HCT116 (cell line): Measurements from ENCODE around the gene BTBD9.

Source experiments
- CBX3 ChIP-seq: IDR thresholded peaks from 2 replicates; pipeline ENCODE4 v1.6.1; 2012; ENCODE audit warnings: low read depth
- EZH2phosphoT487 ChIP-seq: fragments of 200-600 bp; IDR thresholded peaks from 2 replicates; pipeline ENCODE4 v1.6.1; 2018; ENCODE audit warnings: antibody characterized with exemption, borderline replicate concordance
- FOSL1 ChIP-seq: IDR thresholded peaks from 2 replicates; pipeline ENCODE4 v1.6.1; 2012; ENCODE audit warnings: low read depth
- POLR2A ChIP-seq: IDR thresholded peaks from 2 replicates; pipeline ENCODE4 v1.7.0; 2011; ENCODE audit warnings: borderline replicate concordance; ENCODE audit not compliant: insufficient read depth, insufficient read length; ENCODE audit errors: extremely low read depth
- POLR2AphosphoS5 ChIP-seq: IDR thresholded peaks from 2 replicates; pipeline ENCODE4 v1.6.1; 2011; ENCODE audit warnings: mild to moderate bottlenecking, low read depth, low read length, moderate library complexity
- RAD21 ChIP-seq: IDR thresholded peaks from 2 replicates; pipeline ENCODE4 v1.6.1; 2012; ENCODE audit warnings: low read depth, mild to moderate bottlenecking
- TF ChIP-seq, protein P1 (sequence below), 3 experiments: fragments of 200-600 bp in 1 of 3; sonication (generic) in 1 of 3; IDR thresholded peaks in 2 of 3; conservative IDR thresholded peaks in 1 of 3; 2 replicates each; pipeline ENCODE4 v1.5.1; 2012 to 2017; ENCODE audit warnings: low read depth in 2 of 3, low read length in 2 of 3, antibody characterized with exemption in 1 of 3, borderline replicate concordance in 1 of 3, control low read depth in 1 of 3, mild to moderate bottlenecking in 1 of 3, mixed read lengths in 1 of 3, mixed run types in 1 of 3, moderate library complexity in 1 of 3; ENCODE audit not compliant: insufficient read depth in 1 of 3
- TF ChIP-seq, protein P2 (sequence below): IDR thresholded peaks from 2 replicates; pipeline ENCODE4 v1.6.1; 2012; ENCODE audit warnings: low read depth

DNA sequence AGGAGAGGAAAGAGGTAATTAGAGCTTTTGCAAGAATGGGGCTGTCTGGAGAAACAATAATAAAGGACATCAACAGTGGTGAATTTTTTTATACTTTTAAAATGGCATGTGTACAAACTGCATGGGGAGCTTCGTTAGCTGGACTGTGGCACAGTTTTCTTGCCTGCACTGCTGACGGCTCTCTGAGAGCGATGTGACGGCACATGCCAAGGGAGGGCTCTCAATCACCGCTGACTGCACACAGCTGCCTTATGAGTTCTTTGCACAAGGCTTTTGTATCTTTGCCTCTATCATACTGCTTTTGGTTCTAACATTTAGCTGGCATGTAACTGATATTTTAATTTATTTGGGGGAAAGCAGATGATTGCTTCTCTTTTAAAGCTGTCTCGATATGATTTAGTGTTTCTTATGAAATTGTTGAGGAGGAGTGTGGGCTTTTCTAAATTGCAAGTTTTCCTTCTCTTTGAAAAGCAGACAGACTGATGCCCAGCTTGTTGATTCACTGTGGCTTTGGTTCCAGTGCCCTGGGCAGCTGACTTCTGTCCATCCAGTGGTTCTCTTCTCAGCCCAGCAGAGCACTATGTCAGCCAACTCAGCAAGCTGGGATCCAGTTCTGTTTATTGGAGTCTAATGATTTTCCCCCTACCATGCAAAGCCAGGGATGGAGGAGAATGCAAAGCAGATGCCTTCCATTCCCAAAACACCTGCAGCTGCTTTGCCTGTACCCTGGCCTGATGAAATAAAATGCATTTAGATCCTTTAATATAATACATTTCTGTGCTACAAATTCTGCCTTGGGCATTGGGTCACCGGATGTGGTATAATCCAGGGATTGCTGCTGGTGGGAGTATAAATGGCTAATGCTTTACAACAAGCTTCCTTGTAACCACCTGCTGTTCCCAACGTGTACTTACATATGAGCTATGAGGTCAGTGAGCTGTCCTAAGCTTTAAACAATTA is 496.3 kb downstream of the BTBD9 start:
- TF ChIP-seq, protein P1, sequence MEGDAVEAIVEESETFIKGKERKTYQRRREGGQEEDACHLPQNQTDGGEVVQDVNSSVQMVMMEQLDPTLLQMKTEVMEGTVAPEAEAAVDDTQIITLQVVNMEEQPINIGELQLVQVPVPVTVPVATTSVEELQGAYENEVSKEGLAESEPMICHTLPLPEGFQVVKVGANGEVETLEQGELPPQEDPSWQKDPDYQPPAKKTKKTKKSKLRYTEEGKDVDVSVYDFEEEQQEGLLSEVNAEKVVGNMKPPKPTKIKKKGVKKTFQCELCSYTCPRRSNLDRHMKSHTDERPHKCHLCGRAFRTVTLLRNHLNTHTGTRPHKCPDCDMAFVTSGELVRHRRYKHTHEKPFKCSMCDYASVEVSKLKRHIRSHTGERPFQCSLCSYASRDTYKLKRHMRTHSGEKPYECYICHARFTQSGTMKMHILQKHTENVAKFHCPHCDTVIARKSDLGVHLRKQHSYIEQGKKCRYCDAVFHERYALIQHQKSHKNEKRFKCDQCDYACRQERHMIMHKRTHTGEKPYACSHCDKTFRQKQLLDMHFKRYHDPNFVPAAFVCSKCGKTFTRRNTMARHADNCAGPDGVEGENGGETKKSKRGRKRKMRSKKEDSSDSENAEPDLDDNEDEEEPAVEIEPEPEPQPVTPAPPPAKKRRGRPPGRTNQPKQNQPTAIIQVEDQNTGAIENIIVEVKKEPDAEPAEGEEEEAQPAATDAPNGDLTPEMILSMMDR (IDR thresholded peaks at IDR 0.05 in 2 of 3, conservative IDR thresholded peaks at IDR 0.05 in 1 of 3; ENCODE audit: borderline replicate concordance in 1 of 3, insufficient read depth in 1 of 3, low read depth in 2 of 3, low read length in 2 of 3) = no peak
- no peak for TF ChIP-seq CBX3
- TF ChIP-seq, protein P2, sequence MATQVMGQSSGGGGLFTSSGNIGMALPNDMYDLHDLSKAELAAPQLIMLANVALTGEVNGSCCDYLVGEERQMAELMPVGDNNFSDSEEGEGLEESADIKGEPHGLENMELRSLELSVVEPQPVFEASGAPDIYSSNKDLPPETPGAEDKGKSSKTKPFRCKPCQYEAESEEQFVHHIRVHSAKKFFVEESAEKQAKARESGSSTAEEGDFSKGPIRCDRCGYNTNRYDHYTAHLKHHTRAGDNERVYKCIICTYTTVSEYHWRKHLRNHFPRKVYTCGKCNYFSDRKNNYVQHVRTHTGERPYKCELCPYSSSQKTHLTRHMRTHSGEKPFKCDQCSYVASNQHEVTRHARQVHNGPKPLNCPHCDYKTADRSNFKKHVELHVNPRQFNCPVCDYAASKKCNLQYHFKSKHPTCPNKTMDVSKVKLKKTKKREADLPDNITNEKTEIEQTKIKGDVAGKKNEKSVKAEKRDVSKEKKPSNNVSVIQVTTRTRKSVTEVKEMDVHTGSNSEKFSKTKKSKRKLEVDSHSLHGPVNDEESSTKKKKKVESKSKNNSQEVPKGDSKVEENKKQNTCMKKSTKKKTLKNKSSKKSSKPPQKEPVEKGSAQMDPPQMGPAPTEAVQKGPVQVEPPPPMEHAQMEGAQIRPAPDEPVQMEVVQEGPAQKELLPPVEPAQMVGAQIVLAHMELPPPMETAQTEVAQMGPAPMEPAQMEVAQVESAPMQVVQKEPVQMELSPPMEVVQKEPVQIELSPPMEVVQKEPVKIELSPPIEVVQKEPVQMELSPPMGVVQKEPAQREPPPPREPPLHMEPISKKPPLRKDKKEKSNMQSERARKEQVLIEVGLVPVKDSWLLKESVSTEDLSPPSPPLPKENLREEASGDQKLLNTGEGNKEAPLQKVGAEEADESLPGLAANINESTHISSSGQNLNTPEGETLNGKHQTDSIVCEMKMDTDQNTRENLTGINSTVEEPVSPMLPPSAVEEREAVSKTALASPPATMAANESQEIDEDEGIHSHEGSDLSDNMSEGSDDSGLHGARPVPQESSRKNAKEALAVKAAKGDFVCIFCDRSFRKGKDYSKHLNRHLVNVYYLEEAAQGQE = no peak
- TF ChIP-seq FOSL1 = no peak
- no peak for TF ChIP-seq RAD21
- no peak for TF ChIP-seq EZH2phosphoT487
- TF ChIP-seq POLR2A = no peak
- no peak for TF ChIP-seq POLR2AphosphoS5
